Measurements from ENCODE around the gene GUCY2D. TPM values are rescaled to one million over a fixed set of nuclear protein-coding genes. Genes with fewer than 3 reads are reported as not detected.
"Not testable (repeated sequence)": the region's sequence is repeated elsewhere in the genome, so short reads cannot be mapped to it uniquely, and the experiment has no call there.

Gene GUCY2D
- total RNA-seq, result not detected in 2 replicates

DNA sequence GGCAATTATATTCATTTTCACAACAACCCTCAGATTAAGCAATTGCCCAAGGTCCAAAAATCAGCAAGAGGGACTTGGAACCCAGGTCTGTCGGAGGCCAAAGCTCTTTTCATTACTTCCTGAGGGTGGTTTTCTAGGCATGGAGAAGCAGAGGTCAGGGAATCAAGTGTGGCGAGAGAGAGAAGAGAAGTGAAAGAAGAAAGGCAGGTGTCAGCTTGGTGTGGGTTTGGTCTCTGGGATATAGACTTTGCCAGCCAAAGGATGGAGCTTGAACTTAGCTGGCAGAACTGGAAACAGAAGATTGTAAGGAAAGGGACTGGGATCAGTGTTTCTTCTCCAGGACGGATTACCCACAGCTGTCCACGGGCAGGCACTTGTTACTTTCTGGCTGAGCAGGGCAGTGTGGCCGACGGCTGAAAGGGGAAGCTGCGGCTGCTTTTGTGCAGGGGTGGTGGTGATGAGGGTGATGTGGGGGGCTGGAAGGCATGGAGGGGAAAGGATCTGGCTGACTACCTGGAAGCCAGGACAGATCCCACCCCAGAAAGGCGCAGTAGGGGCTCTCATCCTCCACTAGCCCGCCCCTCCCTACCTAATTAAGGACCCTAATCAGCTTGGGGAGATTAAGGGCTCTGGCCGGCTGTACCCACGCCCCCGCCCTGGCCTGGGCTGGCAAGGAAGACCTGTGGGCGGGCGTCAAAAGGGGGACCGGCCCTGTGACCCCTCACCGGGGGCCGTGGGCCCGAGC is at the start of gene GUCY2D:
Gene GUCY2D (plus strand): TSS at position 640 of the 745 bp plus-strand sequence. CDS start 433 bp downstream, outside the sequence.
- no peak for DNase-seq (ENCODE audit: low read depth in 2 of 2)

- DNase-seq (ENCODE audit: low read depth in 2 of 2), result not testable (repeated sequence)
Measured at GRCh38 chr17:7953266-7953665, 49.1 kb upstream of the GUCY2D start.

- no peak for DNase-seq (ENCODE audit: low read depth in 2 of 2)
Measured at GRCh38 chr17:7955414-7956227, 46.8 kb upstream of the GUCY2D start.

DNA sequence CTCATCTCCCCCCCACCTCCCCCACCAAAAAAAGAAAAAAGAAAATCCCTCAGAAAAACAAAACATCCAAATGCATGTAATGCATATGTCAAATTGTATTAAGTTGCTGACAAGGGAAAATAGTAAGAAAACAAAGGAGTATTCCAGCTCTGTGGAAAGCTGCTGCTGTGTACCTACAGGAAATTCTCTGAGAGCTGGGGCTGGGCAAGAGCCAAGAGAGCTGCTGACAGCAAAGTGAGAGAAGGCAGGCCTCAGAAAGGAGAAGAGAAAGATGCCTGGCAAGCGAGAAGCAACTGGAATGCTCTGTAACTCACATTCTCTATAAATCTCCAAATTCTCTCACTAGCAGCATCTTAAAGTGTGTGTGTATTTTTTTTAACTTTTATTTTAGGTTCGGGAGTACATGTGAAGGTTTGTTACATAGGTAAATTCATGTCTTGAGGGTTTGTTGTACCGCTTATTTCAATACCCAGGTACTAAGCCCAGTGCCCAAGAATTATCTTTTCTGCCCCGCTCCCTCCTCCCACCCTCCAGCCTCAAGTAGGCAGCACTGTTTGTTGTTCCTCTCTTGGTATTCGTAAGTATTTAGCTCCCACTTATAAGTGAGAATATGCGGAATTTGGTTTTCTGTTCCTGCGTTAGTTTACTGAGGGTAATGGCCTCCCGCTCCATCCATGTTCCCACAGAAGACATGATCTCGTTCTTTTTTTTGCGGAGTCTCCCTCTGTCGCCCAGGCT is 46.0 kb upstream of the GUCY2D start:
- DNase-seq (ENCODE audit: low read depth in 2 of 2), result peak in 1 of 2 donors; percentile 26

DNA sequence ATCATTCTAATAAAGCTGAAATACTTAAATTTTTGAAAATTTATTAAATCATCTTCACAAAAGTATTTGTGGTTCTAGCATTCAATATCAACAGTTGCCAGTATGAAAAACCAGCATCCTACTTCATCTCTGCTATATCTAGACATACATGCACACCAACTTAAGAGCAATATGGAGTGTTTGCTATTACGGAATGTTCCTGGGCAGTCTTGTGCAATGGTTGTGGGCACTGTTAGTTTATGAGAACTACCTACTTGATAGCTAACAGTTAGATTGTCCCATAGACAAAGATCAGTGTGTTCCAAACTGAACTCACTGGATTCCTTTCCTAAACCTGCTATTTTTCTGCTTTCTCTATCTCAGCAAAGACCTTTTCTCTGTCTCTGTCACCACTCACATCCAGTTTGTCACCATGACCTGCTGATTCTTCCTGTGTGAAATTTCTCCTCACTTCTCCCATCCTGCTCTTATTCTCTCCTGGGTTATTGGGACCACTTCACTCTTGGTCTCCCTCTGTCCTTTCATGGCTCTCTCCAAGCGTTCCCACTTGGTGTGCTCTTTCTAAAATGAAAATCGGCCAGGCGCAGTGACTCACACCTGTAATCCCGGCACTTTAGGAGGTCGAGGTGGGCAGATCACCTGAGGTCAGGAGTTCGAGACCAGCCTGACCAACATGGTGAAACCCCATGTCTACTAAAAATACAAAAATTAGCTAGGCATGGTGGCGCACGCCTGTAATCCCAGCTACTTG is 42.7 kb upstream of the GUCY2D start:
- no peak for DNase-seq (ENCODE audit: low read depth in 2 of 2)

DNA sequence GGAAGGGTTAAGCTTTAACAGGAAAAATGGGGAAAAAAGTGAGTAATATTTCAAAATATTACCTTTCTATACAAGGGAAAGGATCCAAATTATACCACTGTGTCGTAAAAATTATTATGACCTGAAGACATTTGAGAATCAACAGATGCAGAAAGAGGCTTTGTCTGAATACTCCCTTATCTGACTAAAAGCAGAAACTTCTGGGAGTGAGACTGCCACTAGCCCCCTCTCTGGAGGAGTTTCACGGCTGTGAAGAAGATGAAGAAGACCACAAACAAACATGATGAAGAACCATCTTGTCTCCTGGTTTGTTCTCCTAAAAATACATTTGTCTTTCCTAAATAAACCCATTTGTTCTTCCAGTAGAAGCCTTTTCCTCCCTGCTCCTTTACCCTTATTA is 41.0 kb upstream of the GUCY2D start:
- no peak for DNase-seq (ENCODE audit: low read depth in 2 of 2)

DNA sequence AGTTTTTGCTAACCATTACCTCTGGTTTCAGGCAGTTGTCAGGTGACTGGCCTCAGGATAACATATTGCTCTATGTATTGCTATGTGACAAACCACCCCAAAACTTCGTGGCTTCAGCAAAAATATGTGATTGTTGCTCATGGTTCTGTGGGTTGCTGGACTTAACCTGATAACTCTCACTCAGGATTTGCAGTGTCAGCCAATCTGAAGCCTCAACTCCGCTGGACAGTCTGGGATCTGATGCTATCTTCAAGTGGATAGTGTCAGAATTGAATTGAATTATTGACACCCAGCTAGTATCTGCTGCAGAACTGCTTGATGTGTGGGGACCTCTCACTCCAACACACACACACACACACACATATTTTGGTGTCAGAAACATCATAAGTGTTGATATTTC is 34.7 kb upstream of the GUCY2D start:
- DNase-seq (ENCODE audit: low read depth in 2 of 2), result no peak

DNA sequence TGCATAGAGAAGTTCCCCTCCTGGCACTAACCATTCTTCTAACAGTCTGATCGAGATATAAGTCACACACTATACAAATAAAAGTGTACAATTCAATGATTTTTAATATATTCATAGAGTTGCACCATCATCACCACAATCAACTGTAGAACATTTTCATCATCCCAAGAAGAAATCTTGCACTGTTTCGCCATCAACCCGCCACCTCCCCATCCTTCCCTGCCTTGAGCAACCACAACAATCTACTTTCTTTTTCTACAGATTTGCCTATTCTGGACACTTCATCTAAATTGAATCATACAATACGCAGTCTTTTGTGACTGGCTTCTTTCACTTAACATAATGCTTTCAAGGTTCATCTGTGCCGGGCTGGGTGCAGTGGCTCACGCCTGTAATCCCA is 33.0 kb upstream of the GUCY2D start:
- DNase-seq (ENCODE audit: low read depth in 2 of 2), result no peak

GRCh38 chr17:7971651-7972050 is 30.8 kb upstream of the GUCY2D start:
- DNase-seq (ENCODE audit: low read depth in 2 of 2), result no peak

GRCh38 chr17:7972131-7972785 is 30.2 kb upstream of the GUCY2D start:
- DNase-seq (ENCODE audit: low read depth in 2 of 2), result no peak

GRCh38 chr17:7974638-7975131 is 27.7 kb upstream of the GUCY2D start:
- DNase-seq (ENCODE audit: low read depth in 2 of 2), result no peak

GRCh38 chr17:7977039-7977438 is 25.4 kb upstream of the GUCY2D start:
- DNase-seq (ENCODE audit: low read depth in 2 of 2), result no peak

GRCh38 chr17:7977805-7978204 is 24.6 kb upstream of the GUCY2D start:
- DNase-seq (ENCODE audit: low read depth in 2 of 2), result no peak

- peak in 1 of 2 donors; percentile 35 for DNase-seq (ENCODE audit: low read depth in 2 of 2)
Measured at GRCh38 chr17:7982173-7982572, 20.2 kb upstream of the GUCY2D start.

DNA sequence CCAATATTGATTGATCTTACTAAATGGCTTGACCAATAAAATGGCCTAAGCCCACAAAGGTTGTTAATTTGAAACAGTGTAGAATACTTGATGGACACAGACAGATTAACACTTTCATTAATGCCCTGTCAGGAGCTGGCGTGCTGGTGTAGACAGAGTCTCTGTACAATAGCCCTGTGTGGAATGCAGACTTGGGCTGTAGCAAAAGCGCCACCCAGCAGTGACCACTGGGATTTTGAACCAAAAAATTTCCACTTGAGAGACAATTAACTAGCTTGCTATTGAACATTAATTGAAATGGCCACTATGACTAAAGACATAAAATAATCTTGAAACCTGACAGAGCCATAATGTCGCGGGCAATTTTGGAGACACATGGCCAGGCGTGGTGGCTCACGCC is 19.7 kb upstream of the GUCY2D start:
- peak; percentile 4 to 51 for DNase-seq (ENCODE audit: low read depth in 2 of 2)

DNA sequence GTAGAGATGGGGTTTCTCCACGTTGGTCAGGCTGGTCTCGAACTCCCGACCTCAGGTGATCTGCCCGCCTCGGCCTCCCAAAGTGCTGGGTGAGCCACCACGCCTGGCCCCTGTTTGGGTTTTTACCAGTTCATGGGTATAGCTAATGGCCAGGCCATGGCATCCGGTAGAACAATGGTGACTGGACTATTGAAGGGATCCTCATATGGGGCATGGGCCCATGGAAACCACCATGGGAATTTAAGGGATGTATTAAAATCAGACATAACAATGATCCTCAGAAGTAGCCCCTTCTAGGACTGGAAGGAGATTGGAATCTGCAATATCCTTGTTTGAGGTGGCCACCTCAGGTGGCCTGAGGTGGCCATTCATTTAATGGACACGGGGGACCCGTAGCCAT is 17.5 kb upstream of the GUCY2D start:
- DNase-seq (ENCODE audit: low read depth in 2 of 2), result no peak

GRCh38 chr17:7987112-7987893 is 15.1 kb upstream of the GUCY2D start:
- no peak for DNase-seq (ENCODE audit: low read depth in 2 of 2)

DNA sequence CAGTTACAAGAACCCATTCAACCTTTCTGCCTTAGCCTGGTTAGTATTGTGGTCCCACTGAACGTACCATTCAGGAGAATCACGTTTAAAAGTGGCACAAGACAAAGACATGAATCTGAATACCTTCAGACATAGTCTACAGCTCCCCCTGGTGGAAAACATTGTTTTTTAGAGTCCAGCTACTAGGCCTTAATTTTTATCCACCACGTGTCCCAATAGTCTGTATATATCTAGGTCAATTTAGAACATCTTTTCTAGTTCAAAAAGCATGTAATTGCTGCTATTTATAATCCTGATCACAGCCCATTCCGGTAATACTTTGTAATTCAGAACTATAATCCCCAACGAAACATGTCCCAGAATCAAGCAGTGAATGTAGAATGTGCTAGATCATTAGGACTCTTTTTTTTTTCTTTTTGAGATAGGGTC is 13.7 kb upstream of the GUCY2D start:
- DNase-seq (ENCODE audit: low read depth in 2 of 2), result peak; percentile 76 to 83

DNA sequence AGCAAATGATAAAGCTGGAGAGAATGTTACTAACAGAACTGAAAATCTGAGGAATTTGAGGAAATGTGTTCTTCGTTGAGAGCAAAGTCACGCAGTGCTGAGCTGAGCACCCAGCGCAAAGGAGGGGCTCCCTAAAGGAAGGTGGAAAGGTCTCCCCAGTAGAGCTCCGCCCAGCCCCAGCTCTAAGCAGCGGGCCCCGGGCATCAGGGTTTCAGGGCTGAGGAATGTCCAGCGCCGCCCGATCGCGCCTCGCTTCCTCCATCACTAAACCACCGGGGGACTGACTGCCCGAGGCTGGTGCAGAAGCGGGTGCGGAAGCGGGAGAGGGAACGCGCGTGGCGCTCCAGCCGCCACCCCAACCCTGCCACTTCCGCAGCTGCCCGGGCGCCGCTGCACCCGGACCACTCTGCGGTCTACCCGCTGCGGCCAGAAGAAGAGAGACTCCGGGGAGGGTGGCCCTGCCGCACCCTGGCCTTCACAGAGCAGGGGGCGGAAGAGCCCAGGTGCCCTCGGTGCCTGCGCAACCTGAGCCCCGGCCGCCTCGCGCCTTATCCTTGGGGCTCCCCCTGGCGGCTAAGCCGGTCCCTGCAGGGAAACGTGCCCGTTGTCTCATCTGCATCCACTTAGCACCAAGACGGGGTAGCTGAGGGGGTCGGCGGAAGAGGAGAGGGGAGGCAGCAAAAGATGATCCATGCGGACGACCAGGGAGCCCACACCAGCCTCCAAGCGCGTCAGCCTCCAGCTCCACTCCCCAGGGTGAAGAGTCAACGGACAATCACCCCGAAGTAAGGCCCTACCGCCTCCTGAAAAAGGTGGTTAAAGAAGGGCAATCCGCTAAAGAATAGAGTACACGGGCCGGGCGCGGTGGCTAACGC is 12.4 kb upstream of the GUCY2D start:
- peak; percentile 20 to 57 for DNase-seq (ENCODE audit: low read depth in 2 of 2)

Data from dermis microvascular lymphatic vessel endothelial cell (primary cell).